Measurements from ENCODE around the gene SLC9A8.

DNA sequence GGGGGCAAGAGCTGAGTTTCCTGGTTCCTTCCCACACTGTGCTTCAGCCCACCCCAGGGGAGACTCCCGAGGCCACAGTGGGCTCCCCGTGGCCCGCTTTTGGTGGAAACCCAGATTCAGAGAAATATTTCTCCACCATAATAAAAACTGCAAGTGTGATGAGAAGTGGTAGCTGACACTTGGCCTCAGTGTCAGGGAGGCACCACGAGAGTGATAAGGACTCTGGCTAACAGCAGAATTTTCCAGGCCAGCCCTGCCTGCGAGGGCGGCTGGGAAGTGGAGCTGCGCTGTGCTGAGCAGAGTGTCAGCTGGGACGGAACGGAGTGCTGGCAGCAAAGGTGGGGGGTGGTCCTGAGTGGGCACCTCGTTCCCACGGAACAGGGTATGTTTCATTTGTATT, 80.2 kb downstream of the SLC9A8 start:
- TF ChIP-seq CTCF (conservative IDR thresholded peaks at IDR 0.05), result no peak
- TF ChIP-seq EZH2 (IDR thresholded peaks at IDR 0.05; ENCODE audit: low read depth), result no peak
